ENCODE data around the gene DDX10. TPM values are rescaled to one million over a fixed set of nuclear protein-coding genes. Genes with fewer than 3 reads are reported as not detected.

Gene DDX10
- total and polyA plus RNA-seq, 9 of the 15 experiments (the other 6 are each of a cell fraction or from before 2014, with no cell fraction given) = 33.9 to 94.6 (median 50.7) TPM

GRCh38 chr11:108754901-108755625, 90.2 kb downstream of the DDX10 start (continued):
- no peak for TF ChIP-seq GABPB1 (CRISPR knock-in tag; IDR thresholded peaks at IDR 0.05)

GRCh38 chr11:108757630-108758029, 92.8 kb downstream of the DDX10 start:
- Histone ChIP-seq H3K27ac (ENCODE audit: extremely low read depth, low read depth, low read length) (no peak overlapping the region), H3K27me3 (ENCODE audit: control insufficient read depth in 2 of 2, insufficient read depth in 2 of 2, low read length in 2 of 2) (no peaks in the 10 kb centered on the region), H3K9me3 (replicated peaks; ENCODE audit: control insufficient read depth, insufficient read depth, low read depth, low read length) (no peaks in the 10 kb centered on the region), H3K9ac (ENCODE audit: insufficient read depth in 1 of 2, low read depth in 2 of 2, low read length in 2 of 2) (no peak overlapping the region), H4K20me1 (replicated peaks; ENCODE audit: control insufficient read depth, insufficient read depth, low read length) (no peaks in the 10 kb centered on the region), H3K4me3 (no peak overlapping the region), H3K79me2 (ENCODE audit: control insufficient read depth, insufficient read depth, low read length) (peaks cover 47% of the 10 kb centered on the region; the same call in 2 of the 3 replicates), H3K4me2 (ENCODE audit: insufficient read depth, low read length) (no peak overlapping the region), H3K36me3 (ENCODE audit: control insufficient read depth, insufficient read depth, low read length) (no peaks in the 10 kb centered on the region), H3K9me1 (ENCODE audit: control insufficient read depth, insufficient read depth, low read length) (no peaks in the 10 kb centered on the region), H2AFZ (ENCODE audit: low read depth, low read length) (no peak overlapping the region), H3K4me1 (replicated peaks in 1 of 2; ENCODE audit: control insufficient read depth in 2 of 2, insufficient read depth in 2 of 2, low read length in 2 of 2) (no peaks in the 10 kb centered on the region)
- WGBS (ENCODE audit: insufficient coverage, low coverage, missing lambda C conversion rate) = 75% methylated on average over 3 of the region's 3 CpGs
- no TSS peak for BruUV-seq (replicated peaks)
- in situ Hi-C loops (cut with MboI) = no loop called here
- TF ChIP-seq CBX5 (IDR thresholded peaks at IDR 0.05; ENCODE audit: borderline replicate concordance, low read depth) (no peak), ETV1 (tag; conservative IDR thresholded peaks at IDR 0.05; ENCODE audit: low read depth) (no peak), CHCHD3 (CRISPR knock-in tag; IDR thresholded peaks at IDR 0.05) (no peak), COPS2 (conservative IDR thresholded peaks at IDR 0.05) (no peak), PHTF2 (CRISPR knock-in tag; IDR thresholded peaks at IDR 0.05) (no peak), PCBP1 (IDR thresholded peaks at IDR 0.05; ENCODE audit: low read depth, low read length, poor library complexity, severe bottlenecking) (no peak), GABPB2 (CRISPR knock-in tag; conservative IDR thresholded peaks at IDR 0.05) (no peak), MECOM (CRISPR knock-in tag; IDR thresholded peaks at IDR 0.05) (no peak), BDP1 (IDR thresholded peaks at IDR 0.05; ENCODE audit: insufficient read depth, insufficient read length) (no peak), EP400 (IDR thresholded peaks at IDR 0.05) (no peak), MCM5 (IDR thresholded peaks at IDR 0.05; ENCODE audit: low read depth) (no peak), ELK1 (CRISPR knock-in tag; IDR thresholded peaks at IDR 0.05) (no peak), ZBED1 (IDR thresholded peaks at IDR 0.05) (no peak), SRF (CRISPR knock-in tag; IDR thresholded peaks at IDR 0.05) (no peak), ZNF197 (CRISPR knock-in tag; IDR thresholded peaks at IDR 0.05; ENCODE audit: low read depth) (no peak), POLR2AphosphoS5 (IDR thresholded peaks at IDR 0.05; ENCODE audit: control insufficient read depth, insufficient read depth, low read depth, low read length) (no peak), ZNF41 (CRISPR knock-in tag; conservative IDR thresholded peaks at IDR 0.05) (no peak)
- TF ChIP-seq, protein P1, sequence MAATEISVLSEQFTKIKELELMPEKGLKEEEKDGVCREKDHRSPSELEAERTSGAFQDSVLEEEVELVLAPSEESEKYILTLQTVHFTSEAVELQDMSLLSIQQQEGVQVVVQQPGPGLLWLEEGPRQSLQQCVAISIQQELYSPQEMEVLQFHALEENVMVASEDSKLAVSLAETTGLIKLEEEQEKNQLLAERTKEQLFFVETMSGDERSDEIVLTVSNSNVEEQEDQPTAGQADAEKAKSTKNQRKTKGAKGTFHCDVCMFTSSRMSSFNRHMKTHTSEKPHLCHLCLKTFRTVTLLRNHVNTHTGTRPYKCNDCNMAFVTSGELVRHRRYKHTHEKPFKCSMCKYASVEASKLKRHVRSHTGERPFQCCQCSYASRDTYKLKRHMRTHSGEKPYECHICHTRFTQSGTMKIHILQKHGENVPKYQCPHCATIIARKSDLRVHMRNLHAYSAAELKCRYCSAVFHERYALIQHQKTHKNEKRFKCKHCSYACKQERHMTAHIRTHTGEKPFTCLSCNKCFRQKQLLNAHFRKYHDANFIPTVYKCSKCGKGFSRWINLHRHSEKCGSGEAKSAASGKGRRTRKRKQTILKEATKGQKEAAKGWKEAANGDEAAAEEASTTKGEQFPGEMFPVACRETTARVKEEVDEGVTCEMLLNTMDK (IDR thresholded peaks at IDR 0.05; ENCODE audit: borderline replicate concordance, insufficient read depth, low read depth, low read length, poor library complexity, severe bottlenecking) = no peak
- no peak for ATAC-seq
- ChIA-PET POLR2A (no interaction called here), CTCF (ENCODE audit: low intra/inter-chr PET ratio) (no interaction called here)
- no peak for FAIRE-seq
- DNase-seq (ENCODE audit: extremely low read depth in 1 of 4, low spot score in 3 of 4) = no peak
- intact Hi-C loops (cut with micrococcal nuclease) = no loop called here
